ENCODE measurements around the gene MATR3. TPM values are rescaled to one million over a fixed set of nuclear protein-coding genes. Genes with fewer than 3 reads are reported as not detected.

Gene MATR3
- total RNA-seq, 3 donors from 2014 or later: 112 to 165 (median 136) TPM

- Histone ChIP-seq H3K9me3 (no peaks in the 10 kb centered on the region), H3K4me3 (no peak overlapping the region), H3K36me3 (ENCODE audit: low read depth) (no peaks in the 10 kb centered on the region), H3K4me1 (ENCODE audit: low read depth) (no peaks in the 10 kb centered on the region)
- peak; percentile 98 for ATAC-seq
- DNase-seq: peak; percentile 77 to 85 (median 84)
- intact Hi-C loops (cut with DNase I, micrococcal nuclease): loop anchor here in 1 of 2 donors (10.0 kb wide), 1 partner anchor 668 kb away; no protein-coding TSS in a partner anchor
- peak; percentile 59 for TF ChIP-seq CTCF (IDR thresholded peaks at IDR 0.05)
Observed at GRCh38 chr5:139262742-139263445, 30.6 kb upstream of the MATR3 start.

- ATAC-seq (no peak), DNase-seq (no peak)
- Histone ChIP-seq H3K9me3 (no peaks in the 10 kb centered on the region), H3K4me3 (no peak overlapping the region), H3K36me3 (ENCODE audit: low read depth) (no peaks in the 10 kb centered on the region), H3K4me1 (ENCODE audit: low read depth) (no peaks in the 10 kb centered on the region)
- TF ChIP-seq CTCF (IDR thresholded peaks at IDR 0.05): no peak
- intact Hi-C loops (cut with DNase I, micrococcal nuclease): loop anchor here in 1 of 2 donors (10.0 kb wide), 1 partner anchor 669 kb away; no protein-coding TSS in a partner anchor
Observed at GRCh38 chr5:139263536-139263935, 30.0 kb upstream of the MATR3 start.

GRCh38 chr5:139263946-139264345 is 29.6 kb upstream of the MATR3 start:
- TF ChIP-seq CTCF (IDR thresholded peaks at IDR 0.05): no peak
- Histone ChIP-seq H3K4me3 (no peak overlapping the region), H3K9me3 (no peaks in the 10 kb centered on the region), H3K36me3 (ENCODE audit: low read depth) (no peaks in the 10 kb centered on the region), H3K4me1 (ENCODE audit: low read depth) (no peaks in the 10 kb centered on the region)
- intact Hi-C loops (cut with DNase I, micrococcal nuclease): loop anchor here in 1 of 2 donors (10.0 kb wide), 1 partner anchor 669 kb away; no protein-coding TSS in a partner anchor
- DNase-seq: no peak
- no peak for ATAC-seq

- no peaks in the 10 kb centered on the region for H3K4me1 ChIP-seq (ENCODE audit: low read depth)
- no peak overlapping the region for H3K4me3 ChIP-seq
- no peaks in the 10 kb centered on the region for H3K36me3 ChIP-seq (ENCODE audit: low read depth)
- DNase-seq: no peak
- no peak for TF ChIP-seq CTCF (IDR thresholded peaks at IDR 0.05)
- intact Hi-C loops (cut with DNase I, micrococcal nuclease): loop anchor here in 1 of 2 donors (10.0 kb wide), 1 partner anchor 670 kb away; no protein-coding TSS in a partner anchor
- no peak for ATAC-seq
- H3K9me3 ChIP-seq: no peaks in the 10 kb centered on the region
Observed at GRCh38 chr5:139265001-139265400, 28.5 kb upstream of the MATR3 start.

- no peak for TF ChIP-seq CTCF (IDR thresholded peaks at IDR 0.05)
- H3K4me3 ChIP-seq: no peak overlapping the region
- no peaks in the 10 kb centered on the region for H3K36me3 ChIP-seq (ENCODE audit: low read depth)
- intact Hi-C loops (cut with DNase I, micrococcal nuclease): loop anchor here in 1 of 2 donors (10.0 kb wide), 1 partner anchor 671 kb away; no protein-coding TSS in a partner anchor
- no peaks in the 10 kb centered on the region for H3K9me3 ChIP-seq
- ATAC-seq: no peak
- peaks cover 5% of the 10 kb centered on the region for H3K4me1 ChIP-seq (ENCODE audit: low read depth)
- DNase-seq: no peak
Observed at GRCh38 chr5:139266236-139266635, 27.3 kb upstream of the MATR3 start.

Data from mucosa of descending colon (tissue), 3 donors.